HG02610 (cell line): ENCODE measurements around the gene TMEM174.

ENCODE experiments used
- ATAC-seq: cut with Tn5 transposase; IDR thresholded peaks from one replicate; pipeline ENCODE4 v1.9.1; 2021; ENCODE audit warnings: mild to moderate bottlenecking, moderate library complexity; ENCODE audit not compliant: unreplicated experiment

TMEM174 gene

GRCh38 chr5:73152411-73153388, 20.3 kb upstream of the TMEM174 start:
- no peak for ATAC-seq

DNA sequence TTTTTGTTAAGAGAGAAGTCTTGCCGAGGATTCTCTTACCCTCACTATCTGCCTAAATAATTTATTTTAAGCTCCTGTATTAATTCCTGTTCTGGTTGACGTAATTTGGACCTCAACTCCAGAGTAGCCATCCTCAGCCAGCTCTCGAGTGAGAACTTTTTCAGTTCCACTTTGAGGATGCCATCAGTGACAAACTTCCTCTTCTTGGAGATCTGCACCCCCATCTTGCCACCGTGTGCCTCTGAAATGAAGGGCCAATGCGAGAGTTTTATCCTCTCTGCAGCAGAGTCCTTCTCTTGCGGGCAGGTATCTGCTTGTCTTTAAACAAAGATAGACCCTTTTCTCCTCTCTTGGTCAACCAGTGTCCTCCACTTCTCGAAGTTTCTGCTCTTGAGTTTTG, 19.5 kb upstream of the TMEM174 start:
- ATAC-seq, result no peak

DNA sequence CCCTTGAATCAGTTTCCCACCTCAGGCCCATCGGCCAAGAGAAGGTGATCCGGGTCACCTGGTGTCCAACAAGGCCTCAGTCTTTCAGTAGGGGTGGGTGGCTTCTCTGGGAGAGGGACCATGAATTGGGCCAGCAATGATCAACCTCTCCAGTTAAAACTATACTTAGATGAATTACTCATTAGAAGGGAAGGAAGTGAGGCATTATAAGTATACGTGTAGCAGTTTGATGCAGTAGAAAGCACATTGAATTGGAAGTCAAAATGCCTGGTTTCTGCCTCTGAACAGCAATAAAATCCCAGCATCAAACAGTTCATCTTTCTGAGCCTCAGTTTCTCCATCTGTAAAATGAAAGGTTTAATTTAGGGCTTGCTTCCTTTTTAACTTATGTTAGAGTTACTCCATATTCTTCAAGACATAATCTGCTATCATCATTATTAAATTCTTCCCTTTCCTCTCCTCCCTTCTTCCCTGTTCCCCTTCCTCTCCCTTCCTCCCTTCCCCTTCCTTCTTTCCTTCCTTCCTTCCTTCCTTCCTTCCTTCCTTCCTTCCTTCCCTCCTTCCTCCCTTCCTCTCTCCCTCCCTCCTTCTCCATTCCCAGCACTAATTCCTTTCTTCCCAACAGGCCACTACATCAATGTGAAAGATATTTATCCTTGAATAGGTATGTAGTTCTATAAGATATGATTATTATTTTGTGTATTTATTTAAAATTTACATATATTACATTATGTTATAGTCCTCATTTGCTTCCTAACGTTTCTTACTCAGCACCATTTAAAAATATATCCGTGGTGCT, 18.6 kb upstream of the TMEM174 start:
- ATAC-seq, result no peak

DNA sequence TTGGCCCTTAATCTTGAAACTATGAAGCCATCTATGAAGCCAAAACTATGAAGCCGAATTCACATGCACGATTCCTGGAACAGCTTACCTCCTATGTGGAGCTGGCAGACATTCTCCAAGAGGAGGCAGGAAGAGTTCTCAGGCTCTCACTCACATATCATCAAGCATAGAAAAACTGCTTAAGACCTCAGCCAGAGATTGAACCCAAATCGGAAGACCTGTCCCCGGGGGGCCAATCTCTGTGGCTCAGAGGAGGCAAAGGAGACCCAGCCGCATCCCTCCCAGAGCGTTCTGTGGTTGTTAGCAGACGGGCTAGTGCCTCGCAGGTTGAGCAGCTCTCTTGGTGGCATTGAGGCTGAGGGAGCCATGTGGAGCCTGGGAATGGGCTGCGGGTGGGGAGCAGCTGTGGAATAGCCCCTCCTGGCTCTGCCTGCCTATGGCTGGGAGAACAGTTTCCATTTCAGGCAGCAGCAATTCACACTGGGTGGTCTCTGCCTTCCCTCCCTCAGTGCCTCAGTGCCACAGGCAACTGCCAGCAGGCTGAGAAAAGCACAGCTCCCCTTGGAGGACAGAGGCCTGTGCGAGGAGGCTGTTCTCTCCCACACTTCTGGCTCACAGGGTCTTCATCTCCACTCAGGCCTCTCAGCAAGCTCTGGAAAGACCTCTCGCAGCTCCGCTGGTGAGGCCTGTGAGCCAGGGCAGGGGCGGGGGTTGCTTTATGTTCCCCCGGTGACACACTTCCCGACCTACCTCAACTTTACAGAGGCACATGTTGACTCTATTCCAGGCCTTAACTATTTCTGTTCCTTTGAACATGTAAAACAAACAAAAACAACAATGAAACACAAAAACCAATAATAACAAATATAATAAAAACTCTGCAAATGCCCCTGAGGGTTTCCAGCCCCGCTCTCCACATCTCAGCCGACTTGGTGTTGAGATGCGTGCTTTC, 17.4 kb upstream of the TMEM174 start:
- no peak for ATAC-seq

- no peak for ATAC-seq
Observed at GRCh38 chr5:73157414-73158303, 15.3 kb upstream of the TMEM174 start.

DNA sequence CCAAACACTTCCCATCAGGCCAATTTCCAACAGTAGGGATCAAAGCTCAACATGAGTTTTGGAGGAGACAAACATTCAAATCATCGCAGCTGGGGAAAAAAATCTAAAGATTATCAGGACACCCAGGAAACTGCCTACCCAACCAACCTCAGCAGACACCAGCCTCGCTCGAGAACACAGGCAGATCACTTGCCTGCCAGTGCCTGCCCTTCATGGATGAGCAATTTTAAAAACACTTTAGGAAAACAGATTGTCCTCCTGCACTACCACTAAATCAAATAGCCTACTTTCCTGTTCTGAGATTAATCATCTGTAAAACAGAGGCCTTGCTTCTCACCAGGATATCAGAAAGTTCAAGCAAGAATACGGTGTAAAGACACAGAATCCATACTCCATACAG, 14.7 kb upstream of the TMEM174 start:
- ATAC-seq, result no peak

GRCh38 chr5:73160239-73160671, 12.7 kb upstream of the TMEM174 start:
- ATAC-seq, result peak; percentile 82

GRCh38 chr5:73170522-73170921, 2.5 kb upstream of the TMEM174 start:
- no peak for ATAC-seq

DNA sequence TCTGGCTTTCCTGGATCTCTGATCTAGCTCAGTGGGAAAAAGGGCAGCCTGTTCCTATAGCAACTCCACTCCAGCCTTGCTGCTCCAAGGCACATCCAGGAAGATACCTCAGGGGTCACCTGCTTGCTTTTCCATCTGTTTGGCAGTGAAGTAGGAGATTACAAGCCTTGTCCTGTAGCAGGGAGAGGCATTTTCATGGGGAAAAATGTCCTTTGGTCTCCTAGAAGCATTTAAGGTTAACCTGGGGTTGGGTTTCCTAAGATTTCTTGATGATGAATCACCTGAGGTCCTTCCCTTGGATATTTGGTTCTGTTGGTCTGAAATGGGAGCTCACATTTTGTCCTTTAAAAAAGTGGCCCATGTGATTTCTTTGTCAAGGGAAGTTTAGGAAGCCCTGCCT, 1.5 kb upstream of the TMEM174 start:
- no peak for ATAC-seq

GRCh38 chr5:73174100-73174815, 1.3 kb downstream of the TMEM174 start:
- ATAC-seq, result no peak

DNA sequence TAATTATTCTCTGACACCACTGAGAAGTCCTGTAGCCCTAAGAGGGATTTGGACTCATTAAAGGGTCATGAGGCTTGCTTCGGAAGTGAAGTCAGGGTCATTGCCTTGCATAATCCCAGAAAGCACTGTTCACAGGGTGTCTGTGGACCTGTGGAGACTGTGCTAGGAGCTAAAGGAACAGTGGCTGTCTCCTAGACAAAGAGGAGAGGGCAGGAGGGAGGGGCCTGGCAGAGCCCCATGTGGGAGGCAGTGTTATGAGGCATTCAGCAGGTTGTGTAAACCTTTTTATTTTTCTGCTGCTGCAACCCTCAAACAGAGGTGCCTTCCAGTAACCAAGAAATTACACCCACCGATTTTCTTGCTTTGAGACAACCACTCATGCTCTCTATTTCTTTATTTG, 3.3 kb downstream of the TMEM174 start:
- no peak for ATAC-seq

DNA sequence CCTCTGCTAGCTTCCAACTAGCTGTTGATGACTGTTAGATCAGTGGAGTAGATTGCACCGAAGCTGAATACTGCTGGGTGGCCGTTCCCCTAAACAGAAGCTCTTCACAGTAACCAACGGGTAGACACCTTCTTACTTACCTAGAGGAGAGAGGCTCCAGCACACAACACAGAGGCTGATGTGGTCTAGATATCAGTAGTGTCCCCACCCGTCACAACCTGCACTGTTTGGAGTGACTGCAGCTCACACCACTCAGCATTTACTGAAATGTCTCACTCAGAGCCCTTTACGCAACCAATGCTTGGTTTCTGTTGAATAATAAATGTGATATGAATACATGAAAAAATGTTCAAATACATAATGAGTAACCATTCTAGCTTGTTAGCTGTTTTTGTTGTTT, 5.3 kb downstream of the TMEM174 start:
- no peak for ATAC-seq

GRCh38 chr5:73179730-73180129, 6.7 kb downstream of the TMEM174 start:
- ATAC-seq, result no peak

- no peak for ATAC-seq
Observed at GRCh38 chr5:73180566-73180965, 7.6 kb downstream of the TMEM174 start.

DNA sequence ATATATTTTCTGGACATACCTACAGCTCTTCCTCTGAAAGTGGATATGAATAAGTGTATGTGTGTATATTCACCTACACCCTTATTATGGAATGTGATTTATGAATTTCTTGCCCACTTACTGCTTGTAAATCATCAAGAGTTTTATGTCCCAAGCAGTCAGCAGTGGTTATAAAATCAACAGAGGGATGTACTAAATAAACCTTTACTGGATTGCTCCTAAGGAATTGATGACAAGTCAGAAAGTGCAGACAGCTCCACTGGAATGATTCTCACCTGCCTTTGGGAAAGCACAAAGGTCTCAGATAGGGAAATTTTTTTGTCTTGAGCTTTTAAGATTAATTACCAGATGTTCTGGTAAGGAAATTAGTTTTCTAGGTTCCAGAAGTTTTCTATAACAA, 9.3 kb downstream of the TMEM174 start:
- ATAC-seq, result no peak

DNA sequence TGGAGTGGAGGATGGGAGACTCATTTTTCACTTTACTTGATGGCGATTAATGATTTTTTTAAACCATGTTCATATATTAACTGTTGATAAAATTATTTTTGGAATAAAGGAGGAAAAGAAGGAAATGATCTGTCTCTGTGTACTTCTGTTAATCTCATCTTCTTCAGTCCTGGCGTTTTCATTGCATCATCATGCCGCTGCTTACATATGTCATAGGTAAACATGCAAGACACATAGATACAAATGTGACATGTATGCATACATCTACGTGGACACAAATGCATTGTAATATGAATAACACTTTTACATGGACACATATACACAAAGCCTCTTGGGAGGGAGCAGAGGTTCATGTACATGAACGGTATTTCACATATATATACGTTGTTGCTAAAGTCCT, 10.0 kb downstream of the TMEM174 start:
- no peak for ATAC-seq

DNA sequence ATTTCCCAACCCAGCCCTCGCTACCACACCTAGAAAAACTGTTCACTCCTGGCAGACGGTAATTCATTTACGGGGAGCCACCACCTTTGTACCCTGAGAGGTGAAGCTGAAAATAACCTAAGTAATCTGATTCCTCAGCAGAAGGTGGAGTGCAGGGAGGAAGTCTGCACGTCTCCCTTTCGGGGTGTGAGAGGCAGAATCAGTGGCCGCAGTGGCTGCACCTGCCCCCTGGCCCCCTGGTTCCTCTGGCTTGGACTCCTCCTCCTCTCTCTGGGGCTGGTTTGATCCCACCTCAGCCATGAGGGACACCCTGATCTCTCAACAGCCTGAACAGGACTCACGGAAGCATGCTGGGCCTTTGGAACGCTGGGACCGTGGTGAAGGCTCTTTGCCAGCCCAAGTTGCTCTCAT, 10.5 kb downstream of the TMEM174 start:
- no peak for ATAC-seq

DNA sequence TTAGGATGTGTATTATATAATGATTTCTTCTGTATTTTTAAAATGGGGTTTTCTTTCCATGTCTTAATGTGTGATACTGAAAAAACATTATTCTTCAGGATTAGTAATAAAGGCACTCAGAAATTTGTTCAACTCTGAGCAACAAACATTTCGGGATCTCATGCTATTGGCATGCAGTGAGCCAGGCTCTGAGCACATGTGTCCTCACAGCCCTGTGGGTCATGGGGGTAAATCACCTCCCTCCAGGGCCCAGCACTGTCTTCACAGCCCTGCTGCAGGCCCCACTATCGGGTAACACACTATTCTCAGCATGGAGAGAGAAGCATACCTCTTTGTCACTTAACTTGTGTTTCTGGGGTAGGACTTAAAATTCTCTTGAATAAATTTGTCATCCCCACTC, 14.0 kb downstream of the TMEM174 start:
- ATAC-seq, result no peak
